ENCODE data around the gene WDFY4. TPM values are rescaled to one million over a fixed set of nuclear protein-coding genes. Genes with fewer than 3 reads are reported as not detected.

WDFY4 gene
- total RNA-seq, 1 experiment from 2014 or later, result not detected

DNA sequence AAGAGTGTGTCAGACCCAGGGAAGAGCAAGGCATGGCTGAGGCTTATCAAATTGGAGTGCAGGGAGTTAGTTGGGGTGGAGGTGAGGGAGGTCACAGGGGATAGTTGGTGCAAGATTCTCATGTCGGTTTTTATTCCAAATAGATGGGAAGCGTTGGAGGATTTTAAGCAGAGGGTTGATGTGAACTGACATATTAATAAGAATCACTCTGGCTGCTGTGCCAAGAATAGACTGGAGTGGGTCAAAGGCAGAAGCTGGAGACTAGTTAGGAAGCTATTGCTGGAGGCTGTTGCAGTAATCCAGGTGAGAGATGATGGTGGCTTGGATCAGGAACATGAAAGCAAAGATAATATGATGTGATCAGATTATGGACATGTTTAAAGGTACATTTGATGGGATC lies 218.5 kb downstream of the WDFY4 start:
- Histone ChIP-seq H3K9ac (ENCODE audit: extremely low read depth, insufficient read length, low read length) (no peak overlapping the region), H4K8ac (replicated peaks; ENCODE audit: insufficient read length, low read depth, low read length) (no peak overlapping the region), H2AK5ac (ENCODE audit: insufficient read length, low read length) (no peak overlapping the region), H3K79me2 (ENCODE audit: insufficient read depth, low read length) (no peaks in the 10 kb centered on the region), H3K4me1 (ENCODE audit: insufficient read depth, low read length) (no peaks in the 10 kb centered on the region), H3K79me1 (ENCODE audit: insufficient read depth, low read depth, low read length, poor library complexity, severe bottlenecking) (no peaks in the 10 kb centered on the region), H3K18ac (ENCODE audit: insufficient read length, low read depth, low read length) (no peak overlapping the region), H3K9me3 (ENCODE audit: control insufficient read depth, low read depth, low read length) (no peaks in the 10 kb centered on the region), H2BK120ac (ENCODE audit: low read depth, low read length, poor library complexity, severe bottlenecking) (no peak overlapping the region), H2BK20ac (ENCODE audit: low read depth, low read length, poor library complexity, severe bottlenecking) (no peak overlapping the region), H3K23ac (ENCODE audit: insufficient read length, low read depth, low read length) (no peak overlapping the region), H2BK5ac (ENCODE audit: insufficient read length, low read length) (no peak overlapping the region), H3K14ac (ENCODE audit: insufficient read depth, low read length) (no peak overlapping the region), H4K5ac (ENCODE audit: insufficient read length, low read depth, low read length) (no peak overlapping the region), H3K4ac (ENCODE audit: low read depth, low read length) (no peak overlapping the region), H3K27me3 (ENCODE audit: insufficient read depth, low read length) (no peaks in the 10 kb centered on the region), H2BK12ac (ENCODE audit: insufficient read length, low read depth, low read length) (no peak overlapping the region), H2AFZ (ENCODE audit: low read length) (no peak overlapping the region), H3K23me2 (ENCODE audit: insufficient read length, low read depth, low read length, poor library complexity, severe bottlenecking) (no peaks in the 10 kb centered on the region), H2BK15ac (ENCODE audit: low read depth, low read length) (no peak overlapping the region), H3K4me2 (ENCODE audit: insufficient read depth, insufficient read length, low read length) (no peak overlapping the region), H3T11ph (ENCODE audit: low read length) (no peak overlapping the region), H3K27ac (ENCODE audit: insufficient read length, low read depth, low read length) (no peak overlapping the region), H3K56ac (ENCODE audit: insufficient read length, low read depth, low read length) (no peak overlapping the region), H4K20me1 (ENCODE audit: control insufficient read depth, insufficient read depth, insufficient read length) (no peaks in the 10 kb centered on the region), H4K91ac (ENCODE audit: insufficient read length, low read depth, low read length) (no peak overlapping the region)
- WGBS (ENCODE audit: extremely low coverage, insufficient read length, low lambda C conversion rate), result no CpG with 5 or more reads among the region's 2 CpGs
- TF ChIP-seq, protein P1, sequence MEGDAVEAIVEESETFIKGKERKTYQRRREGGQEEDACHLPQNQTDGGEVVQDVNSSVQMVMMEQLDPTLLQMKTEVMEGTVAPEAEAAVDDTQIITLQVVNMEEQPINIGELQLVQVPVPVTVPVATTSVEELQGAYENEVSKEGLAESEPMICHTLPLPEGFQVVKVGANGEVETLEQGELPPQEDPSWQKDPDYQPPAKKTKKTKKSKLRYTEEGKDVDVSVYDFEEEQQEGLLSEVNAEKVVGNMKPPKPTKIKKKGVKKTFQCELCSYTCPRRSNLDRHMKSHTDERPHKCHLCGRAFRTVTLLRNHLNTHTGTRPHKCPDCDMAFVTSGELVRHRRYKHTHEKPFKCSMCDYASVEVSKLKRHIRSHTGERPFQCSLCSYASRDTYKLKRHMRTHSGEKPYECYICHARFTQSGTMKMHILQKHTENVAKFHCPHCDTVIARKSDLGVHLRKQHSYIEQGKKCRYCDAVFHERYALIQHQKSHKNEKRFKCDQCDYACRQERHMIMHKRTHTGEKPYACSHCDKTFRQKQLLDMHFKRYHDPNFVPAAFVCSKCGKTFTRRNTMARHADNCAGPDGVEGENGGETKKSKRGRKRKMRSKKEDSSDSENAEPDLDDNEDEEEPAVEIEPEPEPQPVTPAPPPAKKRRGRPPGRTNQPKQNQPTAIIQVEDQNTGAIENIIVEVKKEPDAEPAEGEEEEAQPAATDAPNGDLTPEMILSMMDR (conservative IDR thresholded peaks at IDR 0.05), result no peak
- peaks cover 8 to 9% of the 10 kb centered on the region in 2 experiments; a peak in 3 of 4 replicates for H3K4me1 Mint-ChIP-seq
- no peak overlapping the region; a peak in 1 of 7 replicates for H3K27ac Mint-ChIP-seq
- H3K9me3 Mint-ChIP-seq, result no peaks in the 10 kb centered on the region; a peak in 1 of 5 replicates
- H3K27me3 Mint-ChIP-seq (ENCODE audit: low read depth), result no peaks in the 10 kb centered on the region; the same call in 1 of the 2 replicates
- DNase-seq, result no peak
- no peaks in the 10 kb centered on the region for H3K36me3 Mint-ChIP-seq (ENCODE audit: insufficient read depth in 1 of 3, low read depth in 3 of 3)
- no peak overlapping the region for H3K4me3 Mint-ChIP-seq

Measured in H9 (cell line).